Astrocyte of the spinal cord (primary cell): Measurements from ENCODE around the gene CRNKL1.
A peak's percentile ranks its signal among the peaks of the same experiment; 100 is the strongest.

Source experiments
- DNase-seq: peaks from one replicate; pipeline ENCODE4 v3.0.0; 2011; ENCODE audit warnings: low read depth, low spot score
- H3K4me3 ChIP-seq: 2 replicates; pipeline ENCODE4 v1.5.1; 2011; ENCODE audit warnings: low read depth, mild to moderate bottlenecking, low read length, moderate library complexity
- CTCF ChIP-seq: IDR thresholded peaks from 2 replicates; pipeline ENCODE4 v1.5.1; 2012; ENCODE audit warnings: low read depth, mild to moderate bottlenecking, low read length, inconsistent platforms
- in situ Hi-C: cut with HindIII; loops from 2 replicates; pipeline ENCODE4 v1.10.0; 2017; ENCODE audit warnings: low sequenced_read_pairs

Gene CRNKL1

GRCh38 chr20:19990850-19991249, 61.4 kb downstream of the CRNKL1 start:
- no peak overlapping the region for H3K4me3 ChIP-seq
- in situ Hi-C loops, result loop anchor here (25.0 kb wide), 2 partner anchors 104 to 179 kb away; no protein-coding TSS in a partner anchor
- DNase-seq, result no peak
- no peak for TF ChIP-seq CTCF

- no peak overlapping the region for H3K4me3 ChIP-seq
- DNase-seq, result no peak
- in situ Hi-C loops, result loop anchor here (25.0 kb wide), 2 partner anchors 100 to 175 kb away; no protein-coding TSS in a partner anchor
- TF ChIP-seq CTCF, result no peak
Measured at GRCh38 chr20:19987046-19987445, 65.2 kb downstream of the CRNKL1 start.

GRCh38 chr20:19986419-19986818, 65.8 kb downstream of the CRNKL1 start:
- H3K4me3 ChIP-seq, result no peak overlapping the region
- no peak for TF ChIP-seq CTCF
- DNase-seq, result peak; percentile 34
- in situ Hi-C loops, result loop anchor here (25.0 kb wide), 2 partner anchors 99 to 174 kb away; no protein-coding TSS in a partner anchor
